RWPE2 (cell line): Measurements from ENCODE around the gene EPDR1.

Experiments
- ATAC-seq: fragments of 200-7000 bp; cut with Tn5 transposase; 3 replicates; pipeline ENCODE4 v1.9.1; 2021; ENCODE audit warnings: low read depth
- DNase-seq: peaks from one replicate; pipeline ENCODE4 v3.0.0-alpha.2; 2020; ENCODE audit warnings: low spot score
- H3K27ac ChIP-seq: fragments of 450-650 bp; 2 replicates; pipeline ENCODE4 v1.5.1; 2017; ENCODE audit warnings: mild to moderate bottlenecking; ENCODE audit not compliant: poor library complexity, severe bottlenecking
- H3K27me3 ChIP-seq: fragments of 250-450 bp; sonication (Bioruptor Pico); 2 replicates; pipeline ENCODE4 v1.5.1; 2021; ENCODE audit warnings: mild to moderate bottlenecking, moderate library complexity; ENCODE audit not compliant: insufficient read depth, poor library complexity, severe bottlenecking
- H3K36me3 ChIP-seq: fragments of 250-450 bp; sonication (Bioruptor Pico); 2 replicates; pipeline ENCODE4 v1.5.1; 2020; ENCODE audit warnings: low read depth, mild to moderate bottlenecking, moderate library complexity
- H3K4me1 ChIP-seq: fragments of 250-450 bp; sonication (Bioruptor Pico); 2 replicates; pipeline ENCODE4 v1.5.1; 2021; ENCODE audit warnings: mild to moderate bottlenecking, moderate library complexity; ENCODE audit not compliant: insufficient read depth, poor library complexity, severe bottlenecking
- H3K4me3 ChIP-seq: fragments of 250-450 bp; sonication (Bioruptor Pico); 2 replicates; pipeline ENCODE4 v1.5.1; 2021; ENCODE audit warnings: mild to moderate bottlenecking, moderate library complexity; ENCODE audit not compliant: severe bottlenecking
- H3K9me3 ChIP-seq: fragments of 250-450 bp; sonication (Bioruptor Pico); 2 replicates; pipeline ENCODE4 v1.5.1; 2021; ENCODE audit warnings: mild to moderate bottlenecking, moderate library complexity; ENCODE audit not compliant: severe bottlenecking
- CTCF ChIP-seq: fragments of 450-650 bp; IDR thresholded peaks from one replicate; pipeline ENCODE4 v1.5.1; 2017; ENCODE audit warnings: mild to moderate bottlenecking, moderate library complexity; ENCODE audit not compliant: poor library complexity, severe bottlenecking

The EPDR1 gene

GRCh38 chr7:37971491-37971890 is 51.1 kb downstream of the EPDR1 start:
- H3K36me3 ChIP-seq, result no peaks in the 10 kb centered on the region
- ATAC-seq (no peak), DNase-seq (no peak)
- TF ChIP-seq CTCF, result no peak
- no peak overlapping the region for H3K27ac ChIP-seq
- no peaks in the 10 kb centered on the region for H3K27me3 ChIP-seq
- H3K4me3 ChIP-seq, result no peak overlapping the region
- H3K9me3 ChIP-seq, result no peaks in the 10 kb centered on the region
- H3K4me1 ChIP-seq, result no peaks in the 10 kb centered on the region

- H3K36me3 ChIP-seq, result no peaks in the 10 kb centered on the region
- no peak for TF ChIP-seq CTCF
- no peaks in the 10 kb centered on the region for H3K4me1 ChIP-seq
- ATAC-seq, result no peak
- H3K9me3 ChIP-seq, result no peaks in the 10 kb centered on the region
- H3K4me3 ChIP-seq, result no peak overlapping the region
- no peaks in the 10 kb centered on the region for H3K27me3 ChIP-seq
- no peak for DNase-seq
- no peak overlapping the region for H3K27ac ChIP-seq
These were observed 53.5 kb downstream of the EPDR1 start for GRCh38 chr7:37973915-37974314.

GRCh38 chr7:37974711-37975110 is 54.3 kb downstream of the EPDR1 start:
- DNase-seq, result no peak
- H3K27me3 ChIP-seq, result no peaks in the 10 kb centered on the region
- TF ChIP-seq CTCF, result no peak
- no peak overlapping the region for H3K4me3 ChIP-seq
- no peaks in the 10 kb centered on the region for H3K9me3 ChIP-seq
- no peaks in the 10 kb centered on the region for H3K36me3 ChIP-seq
- ATAC-seq, result no peak
- H3K4me1 ChIP-seq, result no peaks in the 10 kb centered on the region
- H3K27ac ChIP-seq, result no peak overlapping the region

- DNase-seq, result no peak
- ATAC-seq, result peak; percentile 44; the same call in 1 of the 3 replicates
These were observed 56.8 kb downstream of the EPDR1 start for GRCh38 chr7:37977243-37977642.

More at GRCh38 chr7:37977243-37977642, 56.8 kb downstream of the EPDR1 start:
- H3K36me3 ChIP-seq, result no peaks in the 10 kb centered on the region
- no peak overlapping the region for H3K27ac ChIP-seq
- H3K27me3 ChIP-seq, result no peaks in the 10 kb centered on the region
- no peaks in the 10 kb centered on the region for H3K9me3 ChIP-seq
- no peak overlapping the region for H3K4me3 ChIP-seq
- TF ChIP-seq CTCF, result no peak
- H3K4me1 ChIP-seq, result no peaks in the 10 kb centered on the region
